Stomach smooth muscle (tissue), 2 donors: ENCODE measurements around the gene RUFY1.
"Not testable (repeated sequence)": the region's sequence is repeated elsewhere in the genome, so short reads cannot be mapped to it uniquely, and the experiment has no call there.

Source experiments
- H3K27ac ChIP-seq: one replicate; pipeline ENCODE4 v1.7.0; 2013; ENCODE audit warnings: mild to moderate bottlenecking, low read length, inconsistent platforms
- H3K27me3 ChIP-seq, 2 donors: one replicate each; pipeline ENCODE4 v1.7.0; 2013; ENCODE audit warnings: low read length in 2 of 2; ENCODE audit not compliant: insufficient read depth in 2 of 2, control insufficient read depth in 1 of 2
- H3K36me3 ChIP-seq, 2 donors: one replicate each; pipeline ENCODE4 v1.7.0; 2013; ENCODE audit warnings: low read length in 2 of 2; ENCODE audit not compliant: control insufficient read depth in 2 of 2, insufficient read depth in 2 of 2
- H3K4me1 ChIP-seq: one replicate; pipeline ENCODE4 v1.7.0; 2013; ENCODE audit warnings: low read length; ENCODE audit not compliant: control insufficient read depth, insufficient read depth
- H3K4me3 ChIP-seq, 2 donors: one replicate each; pipeline ENCODE4 v1.7.0; 2013; ENCODE audit warnings: low read length in 2 of 2
- H3K9ac ChIP-seq, 2 donors: one replicate each; pipeline ENCODE4 v1.7.0; 2013; ENCODE audit warnings: low read length in 2 of 2, mild to moderate bottlenecking in 1 of 2
- H3K9me3 ChIP-seq, 2 donors: one replicate each; pipeline ENCODE4 v1.7.0; 2013; ENCODE audit warnings: low read length in 2 of 2; ENCODE audit not compliant: control insufficient read depth in 2 of 2
- donor health status: healthy.
- donor health status: Pancreatic carcinoma.

Gene RUFY1

GRCh38 chr5:179623003-179623905, 72.9 kb downstream of the RUFY1 start, which contains the start of gene HNRNPH1:
HNRNPH1 (minus strand) TSS chr5:179623671; CDS start chr5:179623133, 538 bp downstream.
- Histone ChIP-seq H3K36me3 (peaks cover 14 to 21% of the 10 kb centered on the region in 2 donors), H3K27ac (peak within 1 kb of the TSS; percentile 99), H3K4me3 (peak within 1 kb of the TSS; percentile 90 to 98), H3K4me1 (peaks cover 38% of the 10 kb centered on the region), H3K27me3 (no peaks in the 10 kb centered on the region), H3K9me3 (no peaks in the 10 kb centered on the region), H3K9ac (peak within 1 kb of the TSS; percentile 99 to 100)

GRCh38 chr5:179623906-179624741, 73.8 kb downstream of the RUFY1 start:
- Histone ChIP-seq H3K4me1 (peaks cover 32% of the 10 kb centered on the region), H3K4me3 (peak overlapping the region; percentile 86 to 98), H3K9ac (peak overlapping the region; percentile 93 to 98), H3K9me3 (no peaks in the 10 kb centered on the region), H3K36me3 (peaks cover 12 to 21% of the 10 kb centered on the region in 2 donors), H3K27ac (peak overlapping the region; percentile 99), H3K27me3 (no peaks in the 10 kb centered on the region)

- peak overlapping the region; percentile 99 for H3K27ac ChIP-seq
- H3K9me3 ChIP-seq, result no peaks in the 10 kb centered on the region
- H3K9ac ChIP-seq, result peak overlapping the region; percentile 93 to 98
- H3K27me3 ChIP-seq, result no peaks in the 10 kb centered on the region
- peak overlapping the region; percentile 86 to 98 for H3K4me3 ChIP-seq
- peaks cover 30% of the 10 kb centered on the region for H3K4me1 ChIP-seq
- H3K36me3 ChIP-seq, result peaks cover 12 to 21% of the 10 kb centered on the region in 2 donors
Measured at GRCh38 chr5:179624841-179625271, 74.5 kb downstream of the RUFY1 start.

GRCh38 chr5:179633501-179634369, 83.4 kb downstream of the RUFY1 start:
- H3K9ac ChIP-seq, H3K4me1 ChIP-seq, H3K27me3 ChIP-seq, H3K9me3 ChIP-seq, H3K36me3 ChIP-seq, H3K27ac ChIP-seq: not testable (repeated sequence)
- peak overlapping the region; percentile 35 to 60 for H3K4me3 ChIP-seq

GRCh38 chr5:179634370-179635172, 84.2 kb downstream of the RUFY1 start:
- H3K9me3 ChIP-seq, H3K27ac ChIP-seq, H3K36me3 ChIP-seq, H3K27me3 ChIP-seq, H3K4me1 ChIP-seq, H3K9ac ChIP-seq, H3K4me3 ChIP-seq: not testable (repeated sequence)

GRCh38 chr5:179639296-179639695, 88.9 kb downstream of the RUFY1 start:
- not testable (repeated sequence) for H3K36me3 ChIP-seq, H3K27ac ChIP-seq, H3K9ac ChIP-seq, H3K27me3 ChIP-seq, H3K4me1 ChIP-seq, H3K4me3 ChIP-seq, H3K9me3 ChIP-seq

- not testable (repeated sequence) for H3K27ac ChIP-seq, H3K27me3 ChIP-seq, H3K9me3 ChIP-seq, H3K36me3 ChIP-seq, H3K4me1 ChIP-seq, H3K4me3 ChIP-seq, H3K9ac ChIP-seq
Measured at GRCh38 chr5:179641745-179642144, 91.4 kb downstream of the RUFY1 start.

GRCh38 chr5:179642626-179643025, 92.3 kb downstream of the RUFY1 start:
- not testable (repeated sequence) for H3K9ac ChIP-seq, H3K4me1 ChIP-seq, H3K27me3 ChIP-seq, H3K4me3 ChIP-seq, H3K36me3 ChIP-seq, H3K9me3 ChIP-seq, H3K27ac ChIP-seq

- H3K4me3 ChIP-seq, H3K27me3 ChIP-seq, H3K27ac ChIP-seq, H3K9ac ChIP-seq, H3K4me1 ChIP-seq, H3K9me3 ChIP-seq, H3K36me3 ChIP-seq: not testable (repeated sequence)
Measured at GRCh38 chr5:179643141-179643920, 93.0 kb downstream of the RUFY1 start.
